Ishikawa (cell line): Measurements from ENCODE around the gene NUP214.

ENCODE experiments used
- CEBPB ChIP-seq: IDR thresholded peaks from 2 replicates; pipeline ENCODE4 v1.6.1; 2012
- CREB1 ChIP-seq: IDR thresholded peaks from 2 replicates; pipeline ENCODE4 v1.6.1; 2012; ENCODE audit warnings: low read depth
- EGR1 ChIP-seq: IDR thresholded peaks from 2 replicates; pipeline ENCODE4 v1.6.1; 2012
- EP300 ChIP-seq: IDR thresholded peaks from 2 replicates; pipeline ENCODE4 v1.6.1; 2012; ENCODE audit warnings: borderline replicate concordance
- FOXM1 ChIP-seq: IDR thresholded peaks from 2 replicates; pipeline ENCODE4 v1.6.1; 2012; ENCODE audit warnings: low read depth, borderline replicate concordance
- MAX ChIP-seq: IDR thresholded peaks from 2 replicates; pipeline ENCODE4 v1.6.1; 2012
- RAD21 ChIP-seq: IDR thresholded peaks from 2 replicates; pipeline ENCODE4 v1.6.1; 2012; ENCODE audit warnings: low read depth
- TAF1 ChIP-seq: IDR thresholded peaks from 2 replicates; pipeline ENCODE4 v1.6.1; 2012; ENCODE audit warnings: low read depth, mild to moderate bottlenecking
- TCF12 ChIP-seq: IDR thresholded peaks from 2 replicates; pipeline ENCODE4 v1.6.1; 2012; ENCODE audit warnings: low read depth
- YY1 ChIP-seq: IDR thresholded peaks from 2 replicates; pipeline ENCODE4 v1.6.1; 2012; ENCODE audit warnings: low read depth
- ZBTB7A ChIP-seq: IDR thresholded peaks from 2 replicates; pipeline ENCODE4 v1.6.1; 2012; ENCODE audit warnings: low read depth
- TF ChIP-seq, protein P1 (sequence below): IDR thresholded peaks from 2 replicates; pipeline ENCODE4 v1.6.1; 2012; ENCODE audit warnings: low read depth, mild to moderate bottlenecking

GRCh38 chr9:131111186-131111853, 14.1 kb upstream of the NUP214 start:
- TF ChIP-seq TAF1 (no peak), CEBPB (no peak), YY1 (no peak), EP300 (no peak), ZBTB7A (no peak), TCF12 (no peak), FOXM1 (no peak), CREB1 (no peak), MAX (no peak), RAD21 (no peak), EGR1 (no peak)
- TF ChIP-seq, protein P1, sequence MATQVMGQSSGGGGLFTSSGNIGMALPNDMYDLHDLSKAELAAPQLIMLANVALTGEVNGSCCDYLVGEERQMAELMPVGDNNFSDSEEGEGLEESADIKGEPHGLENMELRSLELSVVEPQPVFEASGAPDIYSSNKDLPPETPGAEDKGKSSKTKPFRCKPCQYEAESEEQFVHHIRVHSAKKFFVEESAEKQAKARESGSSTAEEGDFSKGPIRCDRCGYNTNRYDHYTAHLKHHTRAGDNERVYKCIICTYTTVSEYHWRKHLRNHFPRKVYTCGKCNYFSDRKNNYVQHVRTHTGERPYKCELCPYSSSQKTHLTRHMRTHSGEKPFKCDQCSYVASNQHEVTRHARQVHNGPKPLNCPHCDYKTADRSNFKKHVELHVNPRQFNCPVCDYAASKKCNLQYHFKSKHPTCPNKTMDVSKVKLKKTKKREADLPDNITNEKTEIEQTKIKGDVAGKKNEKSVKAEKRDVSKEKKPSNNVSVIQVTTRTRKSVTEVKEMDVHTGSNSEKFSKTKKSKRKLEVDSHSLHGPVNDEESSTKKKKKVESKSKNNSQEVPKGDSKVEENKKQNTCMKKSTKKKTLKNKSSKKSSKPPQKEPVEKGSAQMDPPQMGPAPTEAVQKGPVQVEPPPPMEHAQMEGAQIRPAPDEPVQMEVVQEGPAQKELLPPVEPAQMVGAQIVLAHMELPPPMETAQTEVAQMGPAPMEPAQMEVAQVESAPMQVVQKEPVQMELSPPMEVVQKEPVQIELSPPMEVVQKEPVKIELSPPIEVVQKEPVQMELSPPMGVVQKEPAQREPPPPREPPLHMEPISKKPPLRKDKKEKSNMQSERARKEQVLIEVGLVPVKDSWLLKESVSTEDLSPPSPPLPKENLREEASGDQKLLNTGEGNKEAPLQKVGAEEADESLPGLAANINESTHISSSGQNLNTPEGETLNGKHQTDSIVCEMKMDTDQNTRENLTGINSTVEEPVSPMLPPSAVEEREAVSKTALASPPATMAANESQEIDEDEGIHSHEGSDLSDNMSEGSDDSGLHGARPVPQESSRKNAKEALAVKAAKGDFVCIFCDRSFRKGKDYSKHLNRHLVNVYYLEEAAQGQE = no peak
